ENCODE results near the gene C2orf49.

C2orf49 gene

DNA sequence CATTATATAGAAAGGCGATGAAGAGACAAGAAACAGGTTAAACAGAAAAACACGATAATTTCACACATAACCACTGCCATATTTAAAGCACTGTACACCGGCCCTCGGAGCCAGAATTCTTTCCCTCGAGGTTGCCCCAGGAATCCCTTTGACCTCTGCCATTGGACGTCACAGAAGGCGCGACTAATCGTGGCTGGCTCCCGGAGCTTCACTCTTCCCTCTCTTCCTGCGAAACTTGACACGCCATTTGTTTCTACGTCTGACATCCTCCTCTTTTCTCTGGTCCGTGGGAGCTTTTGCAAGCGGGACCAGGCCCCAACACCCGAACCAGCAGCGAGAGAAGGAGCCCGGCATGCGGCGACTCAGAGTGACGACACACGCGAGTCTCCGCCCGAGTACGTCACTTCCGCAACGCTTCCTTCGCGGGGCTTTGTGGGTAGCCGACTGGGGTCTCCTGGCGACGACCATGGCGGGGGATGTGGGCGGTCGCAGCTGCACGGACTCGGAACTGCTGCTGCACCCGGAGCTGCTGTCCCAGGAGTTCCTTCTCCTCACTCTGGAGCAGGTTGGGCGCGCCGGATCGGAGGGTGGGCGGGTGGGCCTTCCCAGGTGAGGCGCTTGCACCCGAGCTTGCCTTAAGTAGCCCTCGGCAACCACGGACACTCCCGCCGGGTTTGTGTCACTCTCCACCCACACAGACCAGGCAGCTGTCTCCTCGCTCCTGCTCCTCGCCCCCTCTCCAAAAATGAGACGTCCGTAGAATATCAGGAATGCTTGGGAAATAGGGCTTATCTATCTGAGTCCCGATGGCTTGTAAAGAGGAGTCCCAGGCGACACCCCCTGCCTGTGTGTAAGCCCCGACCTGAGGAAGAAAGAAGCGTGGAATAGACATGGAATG is at the start of gene C2orf49:
TSS of gene C2orf49 (plus strand) at position 419 of the 898 bp plus-strand sequence. CDS start at position 467, 48 bp downstream.
- peak; percentile 72 for DNase-seq

DNA sequence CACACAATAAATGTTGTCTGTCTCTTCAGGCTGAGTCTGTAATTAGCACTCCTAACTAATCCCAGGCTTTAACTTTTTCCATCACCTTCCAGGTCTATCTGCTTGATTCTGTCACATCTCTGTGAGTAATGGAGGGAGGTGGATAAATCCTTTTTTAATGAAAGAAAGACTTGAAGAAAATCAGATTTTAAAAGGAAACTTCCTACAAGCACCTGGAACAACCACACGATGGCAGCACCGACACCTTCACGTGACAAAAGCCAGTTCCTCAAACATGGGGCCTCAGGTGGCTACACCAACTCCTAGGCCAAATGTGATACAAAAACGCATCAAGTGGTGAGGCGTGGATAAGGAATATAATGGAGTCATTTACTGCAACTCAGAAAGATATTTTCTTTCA is 49.6 kb upstream of the C2orf49 start:
- DNase-seq: no peak

DNA sequence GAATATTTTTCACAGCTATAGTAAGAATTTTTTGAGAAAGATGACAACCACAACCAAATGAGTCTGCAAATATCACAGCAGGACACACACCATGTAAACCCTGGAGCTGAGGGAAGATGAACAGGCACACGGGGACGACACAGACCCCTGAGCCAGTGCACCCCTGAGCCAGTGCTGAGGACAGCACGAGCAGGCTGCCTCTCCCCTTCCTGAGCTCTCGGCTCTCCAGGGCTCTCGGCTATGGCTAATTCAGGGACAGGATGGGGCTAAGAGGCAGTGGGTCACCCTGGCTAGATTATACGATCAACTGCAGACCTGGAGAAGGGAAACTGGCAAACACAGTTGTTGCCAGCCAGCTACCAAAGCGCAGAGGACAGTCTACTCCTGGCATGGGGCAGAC is 49.2 kb upstream of the C2orf49 start:
- DNase-seq: no peak

DNA sequence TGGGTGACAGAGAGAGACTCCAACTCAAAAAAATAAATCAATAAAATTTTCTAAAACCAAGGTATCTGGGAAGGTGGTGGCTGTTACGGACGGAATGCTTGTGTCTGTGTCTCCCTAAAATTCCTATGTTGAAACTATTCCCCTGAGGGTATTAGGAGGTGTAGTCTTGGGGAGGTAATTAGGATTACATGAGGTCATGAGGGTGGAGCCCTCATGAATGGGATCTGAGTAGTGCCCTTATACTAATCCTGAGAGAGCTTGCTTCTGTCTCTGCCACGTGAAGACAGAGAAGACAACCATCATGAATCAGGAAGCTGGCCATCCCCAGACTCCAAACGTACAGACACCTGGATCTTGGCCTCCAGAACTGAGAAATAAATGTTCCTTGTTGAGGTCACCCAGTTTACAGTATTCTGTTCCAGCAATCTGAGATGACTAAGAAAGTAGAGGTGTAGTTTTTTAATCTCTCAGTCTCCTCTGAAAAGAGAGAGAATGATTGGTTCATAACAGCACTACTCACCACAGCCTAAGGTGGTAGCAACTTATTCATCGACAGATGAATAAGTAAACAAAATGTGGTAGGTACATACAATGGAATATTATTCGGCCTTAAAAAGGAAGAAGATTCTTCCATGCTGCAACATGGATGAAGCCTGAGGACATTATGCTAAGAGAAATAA is 46.2 kb upstream of the C2orf49 start:
- no peak for DNase-seq

DNA sequence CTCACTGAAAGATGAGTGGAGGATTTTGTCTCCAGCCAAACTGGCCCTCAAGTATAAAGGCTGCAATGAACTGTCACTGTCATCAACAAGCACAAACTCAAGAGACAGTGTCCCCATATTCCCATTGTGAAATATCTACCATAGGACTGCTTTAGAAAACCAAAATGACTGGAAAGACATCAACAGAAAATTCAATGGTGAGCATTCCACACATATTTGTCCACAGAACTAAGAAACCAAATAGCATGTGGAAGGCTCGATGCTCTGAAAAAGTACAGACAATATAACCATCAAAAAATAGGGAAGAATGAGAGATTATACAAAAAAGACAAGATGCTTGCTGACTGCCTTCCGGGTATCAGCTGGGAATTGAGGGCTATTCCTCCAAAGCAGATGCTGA is 45.4 kb upstream of the C2orf49 start:
- no peak for DNase-seq

DNA sequence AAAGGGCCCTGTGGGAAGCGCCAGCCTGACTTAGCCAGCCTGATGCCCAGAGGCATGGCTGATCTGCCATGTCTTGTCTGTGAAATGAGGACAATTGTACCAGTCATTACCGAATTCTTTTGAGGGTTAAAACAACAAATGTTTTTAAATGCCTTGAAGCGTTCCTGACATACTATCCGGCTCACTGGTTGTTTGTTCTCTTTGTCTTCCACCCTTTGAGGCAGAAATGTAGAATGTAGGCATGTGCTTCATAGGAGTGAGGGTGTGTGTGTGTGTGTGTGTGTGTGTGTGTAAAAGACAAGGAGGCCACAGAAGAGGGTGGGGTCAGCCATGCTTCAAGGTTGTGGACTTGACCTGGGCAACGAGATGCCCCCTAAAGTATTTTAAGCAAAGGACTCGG is 43.3 kb upstream of the C2orf49 start:
- no peak for DNase-seq

DNA sequence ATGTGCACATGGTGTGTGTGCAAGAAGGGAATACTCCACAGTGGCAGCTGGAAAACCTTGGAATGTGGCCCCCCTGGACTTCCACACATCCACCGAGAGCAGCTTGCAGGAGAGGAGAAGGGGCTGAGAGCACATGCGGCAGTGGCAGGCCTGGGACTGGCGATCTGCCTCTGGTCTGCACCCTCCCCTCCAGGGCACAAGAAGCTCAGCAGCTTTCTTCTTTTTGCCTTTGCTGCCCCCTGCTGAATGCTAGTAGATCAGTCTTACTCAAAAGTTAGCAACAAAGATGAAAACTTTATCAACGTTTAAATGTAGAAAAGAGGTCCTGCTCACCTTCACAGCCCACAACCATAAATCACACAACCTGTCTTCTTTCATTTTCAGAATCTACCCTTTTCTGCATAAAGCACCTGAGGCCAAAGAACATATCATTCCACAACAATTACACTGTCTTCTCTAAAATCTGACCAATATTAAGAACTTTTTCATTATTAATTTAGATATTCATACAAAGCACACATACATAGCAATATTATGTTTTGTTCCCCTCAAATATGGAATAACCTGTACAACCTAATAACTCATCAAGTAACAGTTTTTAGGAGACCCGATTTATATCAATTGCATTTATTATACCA is 42.4 kb upstream of the C2orf49 start:
- no peak for DNase-seq

DNA sequence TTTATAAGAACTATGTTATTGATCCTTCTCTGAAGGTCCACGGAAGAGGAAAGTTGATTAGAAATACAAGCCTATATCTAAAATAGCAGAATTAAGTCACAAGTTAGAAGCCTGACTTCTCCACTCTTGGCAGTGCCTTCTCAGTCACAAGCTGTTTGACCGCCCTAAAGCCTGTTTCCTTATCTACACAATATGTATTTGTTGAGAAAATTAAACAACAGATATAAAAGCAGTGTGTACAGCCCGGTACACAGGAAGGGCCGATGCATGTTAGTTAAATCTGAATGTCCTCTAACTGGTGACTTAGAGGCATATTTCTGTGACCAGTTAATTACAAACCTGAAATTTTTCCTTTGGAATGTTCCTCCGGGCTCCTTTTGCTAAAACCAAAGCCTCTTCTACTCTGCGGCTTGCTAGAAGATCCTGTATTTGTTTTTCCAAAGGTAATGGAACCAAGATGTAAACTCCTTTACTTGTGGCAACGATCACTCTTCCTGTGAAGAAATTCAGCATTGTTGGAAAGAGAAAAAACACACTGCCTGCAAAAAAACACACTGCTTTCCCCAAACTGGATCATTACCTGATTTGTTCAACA is 41.2 kb upstream of the C2orf49 start:
- DNase-seq: no peak

DNA sequence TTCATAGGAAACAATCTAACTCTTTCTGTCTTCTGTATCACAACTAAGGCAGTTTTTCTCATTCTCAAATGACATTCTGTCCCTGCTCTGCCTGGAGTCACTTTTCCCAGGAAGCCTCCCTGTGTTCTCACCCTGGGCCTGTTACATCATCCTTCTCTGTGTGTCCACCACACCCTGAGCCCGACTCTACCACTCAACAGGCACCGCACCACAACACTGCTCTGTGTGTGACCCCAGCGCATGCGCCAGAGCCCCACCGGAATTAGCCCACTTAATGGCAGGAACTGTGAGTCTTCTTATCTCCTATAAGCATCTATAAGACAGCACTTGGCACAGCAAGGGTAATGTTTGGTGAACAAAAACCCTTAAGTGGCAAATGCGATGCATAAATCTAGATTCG is 40.1 kb upstream of the C2orf49 start:
- DNase-seq: no peak

DNA sequence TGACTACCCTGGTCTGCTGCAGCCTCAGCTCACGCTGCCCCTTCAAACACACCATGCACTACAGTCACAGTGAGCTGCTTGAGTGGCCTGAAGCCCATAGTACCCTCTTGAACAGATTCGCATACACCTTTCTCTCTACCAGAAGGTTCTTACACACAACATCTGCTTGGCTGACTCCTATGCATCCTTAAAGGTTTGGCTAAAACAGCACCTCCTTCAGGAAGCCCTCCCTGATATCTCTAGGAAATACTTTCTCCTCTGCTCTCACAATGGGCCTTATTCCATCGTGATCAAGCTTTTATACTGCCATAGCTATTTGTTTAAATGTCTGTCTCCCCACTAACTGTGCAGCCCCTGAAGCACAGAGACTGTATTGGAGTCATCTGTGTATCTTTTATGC is 39.3 kb upstream of the C2orf49 start:
- no peak for DNase-seq

DNA sequence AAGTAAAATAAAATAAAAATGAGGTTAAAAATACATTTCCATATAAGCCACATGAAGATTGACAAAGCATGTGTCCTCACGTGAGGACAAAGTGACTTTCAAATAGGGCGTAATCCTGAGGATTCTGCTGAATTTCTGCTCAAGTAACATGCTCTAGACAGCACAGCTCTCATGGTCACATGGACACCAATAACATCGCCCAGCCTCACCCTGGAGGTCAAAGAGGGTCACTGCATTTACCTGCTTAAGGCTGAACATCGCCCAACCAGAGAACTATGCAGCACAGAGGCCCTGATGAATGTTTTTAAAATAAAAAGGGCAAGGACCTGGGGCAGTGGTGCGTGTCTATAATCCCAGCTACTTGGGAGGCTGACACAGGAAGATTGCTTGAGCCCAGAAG is 38.0 kb upstream of the C2orf49 start:
- DNase-seq: no peak

DNA sequence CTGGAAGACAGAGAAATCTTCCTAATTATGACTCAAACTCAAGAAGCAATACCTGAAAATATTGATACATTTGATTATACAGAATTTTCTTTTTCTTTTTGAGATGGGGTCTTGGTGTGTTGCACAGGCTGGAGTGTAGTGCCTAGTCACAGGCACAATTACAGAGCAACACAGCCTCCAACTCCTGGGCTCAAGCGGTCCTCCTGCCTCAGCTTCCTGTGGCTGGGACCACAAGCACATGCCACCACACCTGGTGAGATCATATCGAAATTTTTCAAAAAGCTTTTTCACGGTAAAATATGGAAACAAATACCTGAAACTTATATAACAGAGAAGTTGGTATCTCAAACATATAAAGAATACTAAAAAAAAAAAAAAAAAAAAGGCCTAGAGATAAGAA is 35.7 kb upstream of the C2orf49 start:
- no peak for DNase-seq

DNA sequence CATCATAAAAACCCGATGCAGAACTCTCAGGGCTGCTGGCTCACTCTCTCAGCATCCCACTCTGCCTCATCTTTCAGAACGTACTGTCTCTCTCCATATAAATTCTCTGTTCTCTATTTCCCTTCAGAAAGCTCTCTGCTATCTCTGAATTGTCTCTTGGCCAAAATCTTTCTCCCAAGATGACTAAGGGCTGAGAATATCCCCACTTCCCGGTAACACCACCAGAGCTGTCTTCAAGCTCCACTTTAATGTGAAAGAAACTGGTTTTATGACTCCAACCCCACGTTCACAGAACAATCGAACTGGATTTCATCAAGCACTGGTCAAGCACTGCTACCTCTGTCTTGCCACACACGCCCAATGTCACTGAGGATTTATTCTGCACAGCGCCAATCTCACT is 30.2 kb upstream of the C2orf49 start:
- no peak for DNase-seq

DNA sequence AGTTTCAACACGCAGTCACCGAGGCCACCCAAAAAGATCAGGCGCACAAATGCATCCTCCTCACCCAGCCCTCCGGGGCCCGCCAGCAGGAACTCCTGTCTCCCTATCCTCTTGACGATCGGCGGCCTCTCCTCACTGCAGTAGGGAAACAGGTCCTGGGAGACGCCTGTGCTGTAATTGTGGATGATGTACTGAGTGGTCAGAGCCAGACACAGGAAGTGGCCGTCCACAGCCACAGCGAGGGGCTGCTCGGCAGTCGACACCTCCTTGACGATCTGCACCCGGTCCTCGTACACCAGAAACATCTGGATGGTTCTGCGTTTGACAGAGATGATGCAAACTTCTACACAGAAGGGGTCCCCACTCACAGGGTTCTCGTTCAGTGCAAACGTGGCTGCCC is 29.8 kb upstream of the C2orf49 start:
- DNase-seq: no peak

DNA sequence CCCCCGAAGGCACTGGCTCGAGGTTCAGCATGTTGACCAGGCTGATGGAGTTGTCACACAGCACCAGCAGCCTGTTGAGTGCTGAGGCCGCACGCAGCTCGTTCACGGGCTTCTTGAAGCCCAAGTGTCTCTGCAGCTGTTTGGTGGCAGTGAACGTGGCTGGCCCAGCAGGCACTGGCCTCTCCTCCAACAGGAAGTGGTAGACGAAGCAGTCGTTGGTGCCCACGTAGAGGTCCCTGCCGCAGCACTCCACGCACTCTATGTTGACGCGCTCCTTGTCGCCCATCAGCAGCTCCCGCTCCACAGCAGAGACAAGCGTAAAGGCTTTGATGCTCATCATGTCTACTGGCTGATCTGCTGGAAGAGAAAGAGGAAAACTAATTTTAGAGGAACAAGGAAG is 29.4 kb upstream of the C2orf49 start:
- no peak for DNase-seq

DNA sequence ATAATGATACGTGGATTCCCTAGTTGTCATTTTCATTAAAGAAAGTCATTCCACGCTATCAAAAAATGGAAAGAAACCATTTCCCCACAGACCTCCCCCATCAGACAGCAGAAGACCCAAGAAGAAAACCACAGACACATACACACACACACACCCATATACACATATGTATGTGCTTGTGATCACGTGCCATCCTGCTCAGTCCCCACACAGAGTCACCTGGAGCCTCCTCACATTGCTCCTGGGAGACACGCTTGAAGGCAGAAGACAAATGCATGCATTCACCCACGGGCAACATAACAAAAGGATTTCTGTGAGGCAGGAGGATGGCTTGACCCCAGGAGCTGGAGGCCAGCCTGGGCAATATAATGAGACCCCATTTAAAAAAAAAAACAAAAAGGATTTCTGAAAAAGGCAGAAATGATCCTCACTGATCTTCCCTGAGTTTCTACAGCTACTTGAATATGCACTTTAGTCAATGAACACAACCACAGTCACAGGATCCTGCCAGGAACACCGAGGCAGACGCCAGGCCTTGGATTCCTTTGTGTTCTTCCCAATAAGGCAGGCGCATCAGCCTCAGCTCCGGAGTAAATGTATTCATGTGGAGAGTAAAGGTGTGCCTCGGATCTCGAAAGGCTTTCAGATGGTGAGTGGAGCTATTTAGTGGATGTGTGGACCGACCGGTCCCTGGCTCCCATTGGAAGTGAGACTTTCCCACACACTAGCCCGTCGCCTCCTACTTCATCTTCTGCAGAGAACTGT is 28.8 kb upstream of the C2orf49 start:
- DNase-seq: no peak

DNA sequence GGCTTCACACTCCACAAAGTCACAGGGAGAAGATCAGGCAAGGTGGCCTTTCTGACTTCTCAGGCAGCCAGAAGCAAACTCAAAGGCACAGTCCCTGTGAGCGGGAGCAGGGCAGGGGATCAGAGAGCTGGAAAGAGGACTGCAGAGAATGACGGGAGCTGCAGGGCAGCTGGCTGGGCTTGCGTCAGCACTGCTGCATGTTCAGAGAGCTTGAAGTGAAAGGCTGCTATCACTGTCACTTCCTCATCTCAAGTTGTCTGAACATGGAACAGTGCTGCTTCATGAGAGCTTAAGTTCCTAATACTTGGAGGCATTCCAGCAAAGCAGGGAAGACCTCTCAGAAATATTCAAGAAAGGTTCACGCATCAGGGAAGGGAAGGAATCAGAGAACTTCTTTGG is 28.2 kb upstream of the C2orf49 start:
- DNase-seq: no peak

DNA sequence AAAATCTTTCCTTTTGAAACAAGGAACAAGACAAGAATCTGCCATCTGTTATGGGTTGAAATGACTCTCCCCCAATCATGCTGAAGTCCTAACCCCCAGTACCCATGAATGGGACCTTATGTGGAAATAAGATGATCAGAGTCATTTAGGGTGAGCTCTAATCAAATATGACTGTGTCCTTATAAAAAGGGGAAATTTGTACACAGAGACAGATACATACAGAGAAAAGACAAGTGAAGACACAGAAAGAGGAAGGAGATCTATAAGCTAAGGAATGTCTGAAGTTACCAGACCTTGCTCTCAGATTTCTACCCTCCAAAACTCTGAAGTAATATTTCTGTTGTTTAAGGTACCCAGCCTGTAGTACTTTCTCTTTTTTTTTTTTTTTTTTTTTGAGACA is 23.5 kb upstream of the C2orf49 start:
- DNase-seq: no peak

DNA sequence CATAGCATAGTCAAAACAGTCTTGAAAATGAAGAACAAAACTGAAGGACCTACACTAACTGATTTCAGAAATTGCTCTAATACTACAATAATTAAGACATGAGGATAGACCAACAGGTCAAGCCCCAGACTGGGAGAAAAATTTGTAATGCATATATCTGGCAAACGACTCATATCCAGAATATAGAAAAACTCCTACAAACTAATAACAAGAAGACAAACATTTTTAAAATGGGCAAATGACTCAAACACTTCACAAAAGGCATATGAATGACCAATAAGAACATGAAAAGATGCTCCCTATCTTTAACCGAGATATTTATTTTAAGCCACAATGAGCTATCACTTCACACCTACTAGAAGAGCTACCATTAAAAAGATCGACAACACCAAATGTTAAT is 22.0 kb upstream of the C2orf49 start:
- no peak for DNase-seq

DNA sequence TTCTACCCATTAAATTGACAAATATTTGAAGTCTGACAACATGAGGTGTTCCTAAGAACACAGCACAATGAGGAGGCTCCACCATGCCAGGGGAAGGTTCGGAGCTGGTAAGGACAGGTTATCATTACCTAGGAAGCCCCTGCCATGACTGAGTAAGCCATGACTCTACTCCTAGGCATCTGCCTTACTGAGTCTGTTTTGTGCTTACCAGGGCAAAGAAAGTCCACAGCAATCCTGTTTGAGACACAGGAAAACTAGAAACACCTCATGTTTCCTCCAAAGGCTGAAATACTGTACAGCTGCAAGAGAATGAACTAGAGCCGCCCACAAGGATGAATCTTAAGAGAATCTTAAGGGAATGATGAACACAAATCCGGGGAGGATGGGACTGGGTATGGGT is 19.4 kb upstream of the C2orf49 start:
- DNase-seq: no peak

DNA sequence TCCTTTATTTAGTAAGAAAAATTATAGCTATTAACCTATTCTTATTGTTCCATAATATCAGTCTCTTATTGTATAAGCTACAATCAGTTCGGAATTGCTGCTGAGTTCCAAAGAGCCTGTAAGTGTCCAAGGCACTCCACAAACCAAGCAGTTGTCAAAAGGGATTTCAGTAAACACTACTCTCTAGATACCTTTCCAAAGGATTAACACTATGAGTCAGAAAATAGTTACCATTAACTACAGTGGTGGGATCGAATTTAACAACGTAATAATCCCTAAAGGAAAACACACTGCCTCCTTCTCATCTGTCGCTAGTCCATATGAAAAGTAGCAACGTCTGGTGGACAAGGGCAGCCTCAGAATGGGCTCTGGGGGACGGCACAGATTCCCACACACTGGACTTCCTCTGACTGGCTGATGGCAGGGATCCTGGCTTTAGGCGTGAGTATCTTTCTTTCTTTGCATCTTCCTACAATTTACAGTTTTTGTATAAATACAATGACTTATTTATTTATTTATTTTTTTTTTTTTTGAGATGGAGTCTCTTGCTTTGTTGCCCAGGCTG is 16.6 kb upstream of the C2orf49 start:
- no peak for DNase-seq

DNA sequence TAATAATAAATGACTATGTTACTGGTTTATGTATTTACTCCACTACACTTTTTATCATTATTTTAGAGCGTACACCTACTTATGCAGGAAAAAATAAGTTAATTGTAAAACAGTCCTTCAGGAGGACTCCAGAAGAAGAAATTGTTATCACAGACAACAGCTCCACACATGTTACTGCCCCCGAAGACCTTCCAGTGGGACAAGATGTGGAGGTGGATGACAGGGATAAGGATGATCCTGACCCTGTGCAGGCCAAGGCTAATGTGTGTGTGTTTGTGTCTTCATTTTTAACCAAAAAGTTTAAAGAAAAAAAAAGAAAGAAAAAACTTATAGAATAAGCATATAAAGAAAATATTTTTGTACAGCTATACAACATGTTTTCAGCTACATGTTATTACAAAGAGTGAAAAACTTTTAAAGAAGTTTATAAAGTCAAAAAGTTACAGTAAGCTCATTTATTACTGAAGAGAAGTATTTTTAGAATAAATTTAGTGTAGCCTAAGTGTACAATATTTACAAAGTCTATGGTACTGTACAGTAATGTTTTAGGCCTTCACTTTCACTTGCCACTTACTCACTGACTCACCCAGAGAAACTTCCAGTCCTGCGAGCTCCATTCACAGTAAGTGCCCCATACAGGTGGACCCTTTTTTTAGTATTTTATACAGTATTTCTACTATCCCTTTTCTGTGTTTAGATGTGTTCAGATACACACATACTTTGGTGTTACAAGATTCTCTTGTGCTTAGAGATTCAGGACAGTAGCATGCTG is 15.3 kb upstream of the C2orf49 start:
- no peak for DNase-seq

Measured in NCI-H446 treated with DMSO at 0.1 percent for 48 hours (cell line).